Type B pancreatic cell (in vitro differentiated cells): Measurements from ENCODE around the gene TSPAN5. TPM values are rescaled to one million over a fixed set of nuclear protein-coding genes. Genes with fewer than 3 reads are reported as not detected.

Source experiments
- DNase-seq: peaks from one replicate; pipeline ENCODE4 v3.0.0; 2021; ENCODE audit warnings: mixed read lengths; ENCODE audit not compliant: unreplicated experiment; ENCODE audit errors: extremely low spot score
- H3K27ac Mint-ChIP-seq: 2 replicates; pipeline ENCODE4 v1.8.0; 2021; ENCODE audit warnings: mild to moderate bottlenecking, mixed read lengths
- H3K27me3 Mint-ChIP-seq: 2 replicates; pipeline ENCODE4 v1.8.0; 2021; ENCODE audit warnings: mixed read lengths
- H3K36me3 Mint-ChIP-seq: 2 replicates; pipeline ENCODE4 v1.8.0; 2021; ENCODE audit warnings: mixed read lengths
- H3K4me1 Mint-ChIP-seq: one replicate; pipeline ENCODE4 v1.8.0; 2021; ENCODE audit warnings: mixed read lengths; ENCODE audit not compliant: unreplicated experiment
- H3K4me3 Mint-ChIP-seq: 2 replicates; pipeline ENCODE4 v1.8.0; 2021; ENCODE audit warnings: mild to moderate bottlenecking, mixed read lengths
- H3K9me3 Mint-ChIP-seq: 2 replicates; pipeline ENCODE4 v1.8.0; 2021; ENCODE audit warnings: mixed read lengths
- total RNA-seq: library from RNA; stranded (reverse); gene quantifications from 2 replicates; pipeline ENCODE4 v1.2.1, GENCODE V29; 2021; ENCODE audit warnings: low replicate concordance
- TF ChIP-seq, protein P1 (sequence below): fragments of 200-600 bp; sonication (generic); conservative IDR thresholded peaks from 2 replicates; pipeline ENCODE4 v1.5.0; 2021; ENCODE audit warnings: antibody characterized with exemption, mild to moderate bottlenecking

The TSPAN5 gene
- total RNA-seq, 1 donor from 2014 or later: 26.9 TPM

DNA sequence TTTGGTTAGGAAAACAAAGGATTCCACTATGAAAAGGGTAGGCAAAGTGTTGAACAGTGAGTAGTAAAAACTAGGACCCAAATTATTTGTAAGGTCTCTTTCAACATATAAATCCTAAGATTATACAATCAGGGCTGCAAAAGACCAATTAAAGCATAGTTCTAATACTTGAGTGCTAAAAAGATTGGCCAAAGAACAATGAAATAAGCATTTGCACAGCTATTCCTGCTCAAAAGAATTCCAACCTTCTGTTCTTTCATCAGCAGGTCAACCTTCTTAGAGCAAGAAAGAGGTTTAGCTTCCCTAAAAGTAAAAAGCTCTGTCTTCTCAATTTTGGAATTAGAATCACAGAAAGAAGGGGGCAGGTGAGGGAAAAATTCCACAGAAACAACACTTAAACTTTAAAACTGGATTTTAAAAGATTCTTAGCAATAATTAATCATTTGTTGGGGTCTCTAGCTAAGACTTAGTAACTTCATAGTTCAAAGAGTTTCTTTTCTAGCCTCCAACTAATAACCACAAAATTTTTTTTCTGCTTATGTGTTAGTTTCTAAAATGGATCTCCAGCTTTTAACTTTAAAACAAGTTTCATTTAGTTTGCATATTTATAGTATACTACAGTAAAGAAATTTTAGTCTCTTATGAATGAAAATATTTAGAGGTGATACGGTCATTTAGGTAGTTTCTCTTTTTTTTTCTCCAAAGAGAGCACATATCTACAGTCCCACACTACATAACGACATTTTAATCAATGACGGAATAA, 16.3 kb downstream of the TSPAN5 start:
- TF ChIP-seq, protein P1, sequence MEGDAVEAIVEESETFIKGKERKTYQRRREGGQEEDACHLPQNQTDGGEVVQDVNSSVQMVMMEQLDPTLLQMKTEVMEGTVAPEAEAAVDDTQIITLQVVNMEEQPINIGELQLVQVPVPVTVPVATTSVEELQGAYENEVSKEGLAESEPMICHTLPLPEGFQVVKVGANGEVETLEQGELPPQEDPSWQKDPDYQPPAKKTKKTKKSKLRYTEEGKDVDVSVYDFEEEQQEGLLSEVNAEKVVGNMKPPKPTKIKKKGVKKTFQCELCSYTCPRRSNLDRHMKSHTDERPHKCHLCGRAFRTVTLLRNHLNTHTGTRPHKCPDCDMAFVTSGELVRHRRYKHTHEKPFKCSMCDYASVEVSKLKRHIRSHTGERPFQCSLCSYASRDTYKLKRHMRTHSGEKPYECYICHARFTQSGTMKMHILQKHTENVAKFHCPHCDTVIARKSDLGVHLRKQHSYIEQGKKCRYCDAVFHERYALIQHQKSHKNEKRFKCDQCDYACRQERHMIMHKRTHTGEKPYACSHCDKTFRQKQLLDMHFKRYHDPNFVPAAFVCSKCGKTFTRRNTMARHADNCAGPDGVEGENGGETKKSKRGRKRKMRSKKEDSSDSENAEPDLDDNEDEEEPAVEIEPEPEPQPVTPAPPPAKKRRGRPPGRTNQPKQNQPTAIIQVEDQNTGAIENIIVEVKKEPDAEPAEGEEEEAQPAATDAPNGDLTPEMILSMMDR: no peak
- no peak overlapping the region for H3K27ac Mint-ChIP-seq

GRCh38 chr4:98641376-98641775, 17.0 kb downstream of the TSPAN5 start:
- Mint-ChIP-seq H3K4me1 (peaks cover 13% of the 10 kb centered on the region), H3K9me3 (peaks cover 4% of the 10 kb centered on the region), H3K27ac (no peak overlapping the region), H3K27me3 (no peaks in the 10 kb centered on the region), H3K36me3 (no peaks in the 10 kb centered on the region), H3K4me3 (no peak overlapping the region)
- TF ChIP-seq, protein P1: no peak
- no peak for DNase-seq

More for the DNA sequence above, 16.3 kb downstream of the TSPAN5 start:
- H3K36me3 Mint-ChIP-seq: no peaks in the 10 kb centered on the region
- H3K27me3 Mint-ChIP-seq: no peaks in the 10 kb centered on the region
- no peak overlapping the region for H3K4me3 Mint-ChIP-seq
- DNase-seq: no peak
- H3K9me3 Mint-ChIP-seq: peaks cover 4% of the 10 kb centered on the region
- H3K4me1 Mint-ChIP-seq: peaks cover 13% of the 10 kb centered on the region

DNA sequence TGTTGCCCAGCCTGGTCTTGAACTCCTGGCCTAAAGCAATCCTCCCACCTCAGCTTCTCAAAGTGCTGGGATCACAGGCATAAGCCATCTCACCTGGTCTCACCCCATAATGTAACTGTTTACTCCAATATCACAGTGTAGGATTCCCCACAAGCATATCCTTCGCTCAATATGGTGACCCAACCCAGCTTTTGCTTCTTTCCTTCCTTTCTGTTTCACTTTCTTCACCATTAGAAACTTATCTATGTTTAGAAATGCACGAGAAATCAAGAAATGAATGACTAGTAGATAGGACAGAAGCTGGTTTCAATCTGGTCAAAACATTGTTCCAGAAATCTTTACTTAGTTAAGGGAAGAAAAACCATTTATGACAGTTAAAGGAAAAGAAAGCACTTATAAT, 18.9 kb downstream of the TSPAN5 start:
- DNase-seq: no peak
- Mint-ChIP-seq H3K9me3 (peaks cover 4% of the 10 kb centered on the region), H3K4me1 (peaks cover 13% of the 10 kb centered on the region), H3K4me3 (no peak overlapping the region), H3K27me3 (no peaks in the 10 kb centered on the region), H3K36me3 (no peaks in the 10 kb centered on the region), H3K27ac (no peak overlapping the region)
- TF ChIP-seq, protein P1: no peak

DNA sequence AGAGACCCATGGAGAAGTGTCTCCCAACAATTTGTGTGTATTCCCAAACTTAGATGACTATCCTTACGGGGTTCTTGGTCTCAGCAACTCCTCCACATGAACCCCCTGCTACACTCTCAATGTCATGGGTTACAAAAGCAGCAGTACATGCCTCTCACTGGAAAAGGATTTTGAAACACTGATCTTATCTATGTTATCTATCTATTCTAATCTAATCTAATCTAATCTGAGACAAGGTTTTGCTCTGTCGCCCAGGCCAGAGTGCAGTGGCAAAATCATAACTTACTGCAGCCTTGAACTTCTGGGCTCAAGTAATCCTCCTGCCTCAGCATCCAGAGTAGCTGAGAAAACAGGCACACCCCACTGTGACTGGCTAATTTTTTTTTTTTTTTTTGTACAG, 19.3 kb downstream of the TSPAN5 start:
- Mint-ChIP-seq H3K9me3 (peaks cover 4% of the 10 kb centered on the region), H3K4me1 (peaks cover 13% of the 10 kb centered on the region), H3K36me3 (no peaks in the 10 kb centered on the region), H3K27me3 (no peaks in the 10 kb centered on the region), H3K27ac (no peak overlapping the region), H3K4me3 (no peak overlapping the region)
- TF ChIP-seq, protein P1: no peak
- DNase-seq: no peak

DNA sequence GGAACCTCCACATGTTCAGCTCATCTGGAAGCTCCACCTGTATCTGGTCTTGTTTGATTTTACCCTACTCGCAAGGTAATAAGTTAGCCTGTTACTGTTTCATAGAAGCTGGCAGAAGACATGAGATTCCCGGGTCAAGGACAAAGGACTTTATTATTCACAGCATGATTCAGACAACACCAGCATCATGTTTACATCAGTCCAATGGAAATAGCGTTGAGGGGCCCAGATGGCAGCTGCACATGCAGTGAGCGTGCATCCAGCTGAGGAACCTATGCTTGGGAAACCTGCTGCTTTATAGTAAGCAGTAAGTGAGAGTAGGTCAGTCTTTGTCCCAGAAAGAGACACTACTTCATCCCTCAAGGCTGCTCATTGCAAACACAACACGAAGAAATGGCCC, 19.8 kb downstream of the TSPAN5 start:
- Mint-ChIP-seq H3K4me3 (no peak overlapping the region), H3K9me3 (peaks cover 4% of the 10 kb centered on the region), H3K27ac (no peak overlapping the region), H3K27me3 (no peaks in the 10 kb centered on the region), H3K4me1 (peaks cover 13% of the 10 kb centered on the region), H3K36me3 (no peaks in the 10 kb centered on the region)
- DNase-seq: no peak
- TF ChIP-seq, protein P1: no peak
